Measurements from ENCODE around the gene TNKS1BP1.
"Not testable (repeated sequence)": the region's sequence is repeated elsewhere in the genome, so short reads cannot be mapped to it uniquely, and the experiment has no call there.

TNKS1BP1 gene

DNA sequence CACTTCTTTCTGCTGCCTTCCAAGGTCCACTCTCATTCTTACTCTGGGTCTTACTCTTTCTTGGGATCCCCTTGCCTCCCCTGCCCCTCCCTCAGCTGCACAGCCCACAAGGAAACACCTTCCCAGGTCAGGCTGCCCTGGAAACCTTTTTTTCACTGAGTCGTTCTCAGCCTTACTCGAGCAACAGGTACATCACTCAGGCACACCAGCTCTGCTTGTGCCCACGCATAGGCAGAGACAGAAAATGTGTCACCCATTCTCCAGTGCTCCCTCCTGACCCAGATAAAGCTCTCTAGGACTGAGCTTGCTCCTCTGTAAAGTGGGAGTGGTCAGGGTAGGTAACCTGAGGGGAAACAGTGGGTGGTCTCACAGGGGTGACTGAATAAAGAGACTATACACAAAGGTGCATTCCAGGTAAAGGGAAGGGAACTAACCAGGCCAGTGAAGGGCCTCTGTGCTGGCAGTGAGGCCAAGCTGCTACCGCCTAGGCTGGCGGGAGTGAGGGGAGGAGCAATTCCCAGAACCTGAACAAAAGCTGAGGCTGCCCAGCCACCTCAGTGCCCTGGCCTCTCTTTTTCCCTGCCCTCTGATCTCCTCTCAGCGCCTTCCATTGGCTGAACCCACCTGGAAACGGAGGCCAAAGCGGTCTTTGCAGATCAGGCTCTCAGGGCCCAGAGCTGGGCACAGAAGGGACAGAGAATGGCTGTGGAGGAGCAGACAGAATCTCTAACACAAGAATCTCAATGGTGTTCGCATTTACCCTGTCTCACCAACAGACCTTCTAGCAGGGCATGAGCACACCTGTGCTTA lies 40.3 kb upstream of the TNKS1BP1 start:
- H4K20me1 ChIP-seq (ENCODE audit: insufficient read depth, low read length), result no peaks in the 10 kb centered on the region
- no peaks in the 10 kb centered on the region for H3F3A ChIP-seq (ENCODE audit: insufficient read depth, low read length)
- H3K9me2 ChIP-seq (ENCODE audit: low read depth, low read length), result no peaks in the 10 kb centered on the region
- H3K36me3 ChIP-seq (ENCODE audit: insufficient read depth, low read length), result no peaks in the 10 kb centered on the region
- H3K4me2 ChIP-seq (ENCODE audit: low read length), result no peak overlapping the region
- no peaks in the 10 kb centered on the region for H3K79me2 ChIP-seq (ENCODE audit: insufficient read depth, low read length)
- H3K9me3 ChIP-seq (ENCODE audit: low read length), result no peaks in the 10 kb centered on the region
- no peaks in the 10 kb centered on the region for H3K27me3 ChIP-seq (ENCODE audit: insufficient read depth, low read length)
- no peak overlapping the region for H3K4me3 ChIP-seq (ENCODE audit: low read depth, low read length, poor library complexity, severe bottlenecking)
- TF ChIP-seq EZH2 (IDR thresholded peaks at IDR 0.05; ENCODE audit: borderline replicate concordance, low read length) (no peak), CTCF (IDR thresholded peaks at IDR 0.05; ENCODE audit: low read length) (no peak)
- no peak overlapping the region for H3K9ac ChIP-seq (ENCODE audit: low read length)
- no peak overlapping the region for H3K27ac ChIP-seq (ENCODE audit: low read depth, low read length, poor library complexity, severe bottlenecking)
- H2AFZ ChIP-seq (ENCODE audit: low read length), result no peak overlapping the region
- no peaks in the 10 kb centered on the region for H3K4me1 ChIP-seq (ENCODE audit: insufficient read depth, low read length, severe bottlenecking)

DNA sequence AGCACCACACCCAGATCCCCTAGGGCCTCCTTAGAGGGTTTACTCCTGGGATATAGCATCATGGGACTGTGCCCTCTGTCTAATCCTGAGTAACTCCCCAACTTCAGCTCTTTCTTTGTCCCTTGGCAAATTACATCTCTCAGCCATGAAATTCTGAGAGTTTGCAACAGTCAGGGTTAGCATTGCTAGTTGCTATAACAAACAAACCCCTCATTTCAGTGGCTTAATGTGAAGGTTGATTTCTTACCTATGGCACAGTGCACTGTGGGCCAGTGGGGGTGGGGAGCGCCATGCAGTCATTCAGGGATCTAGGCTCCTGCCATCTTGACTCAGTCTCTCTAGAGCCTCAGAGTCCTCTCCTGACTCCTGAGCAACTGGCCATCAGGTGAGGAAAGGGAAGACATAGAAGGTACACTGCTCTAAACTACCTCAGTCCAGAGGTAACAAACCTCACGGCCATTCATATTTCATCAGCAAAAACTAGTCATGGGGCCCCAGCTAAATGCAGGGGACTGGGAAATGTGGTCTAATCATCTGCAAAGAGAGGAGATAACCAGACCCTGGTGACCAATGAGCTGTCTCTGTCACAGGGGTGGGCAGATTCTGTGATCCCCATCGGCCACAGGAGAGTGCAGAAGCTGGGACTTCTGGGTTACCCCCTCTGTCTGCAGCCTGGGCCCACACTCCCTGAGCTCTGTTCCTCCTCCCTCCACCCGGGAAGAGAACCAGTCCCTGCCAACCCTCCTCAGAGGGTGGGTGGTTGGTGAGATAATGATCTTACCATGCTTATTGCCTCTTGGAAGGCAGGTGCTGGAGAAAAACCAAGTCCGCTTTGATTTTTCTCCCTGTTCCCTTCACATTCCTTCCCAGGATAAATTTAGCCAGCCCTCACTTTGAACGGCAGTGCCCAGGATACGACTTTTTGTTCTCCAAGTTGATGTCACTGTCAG lies 38.7 kb upstream of the TNKS1BP1 start:
- Histone ChIP-seq H4K20me1 (ENCODE audit: insufficient read depth, low read length) (no peaks in the 10 kb centered on the region), H3K9ac (ENCODE audit: low read length) (no peak overlapping the region), H3F3A (ENCODE audit: insufficient read depth, low read length) (no peaks in the 10 kb centered on the region), H3K27ac (ENCODE audit: low read depth, low read length, poor library complexity, severe bottlenecking) (no peak overlapping the region), H3K27me3 (ENCODE audit: insufficient read depth, low read length) (no peaks in the 10 kb centered on the region), H3K4me2 (ENCODE audit: low read length) (no peak overlapping the region), H3K9me3 (ENCODE audit: low read length) (no peaks in the 10 kb centered on the region), H3K9me2 (ENCODE audit: low read depth, low read length) (no peaks in the 10 kb centered on the region), H3K79me2 (ENCODE audit: insufficient read depth, low read length) (no peaks in the 10 kb centered on the region), H2AFZ (ENCODE audit: low read length) (no peak overlapping the region), H3K4me3 (ENCODE audit: low read depth, low read length, poor library complexity, severe bottlenecking) (no peak overlapping the region), H3K4me1 (ENCODE audit: insufficient read depth, low read length, severe bottlenecking) (no peaks in the 10 kb centered on the region), H3K36me3 (ENCODE audit: insufficient read depth, low read length) (no peaks in the 10 kb centered on the region)
- TF ChIP-seq EZH2 (IDR thresholded peaks at IDR 0.05; ENCODE audit: borderline replicate concordance, low read length), result no peak
- TF ChIP-seq CTCF (IDR thresholded peaks at IDR 0.05; ENCODE audit: low read length), result no peak

DNA sequence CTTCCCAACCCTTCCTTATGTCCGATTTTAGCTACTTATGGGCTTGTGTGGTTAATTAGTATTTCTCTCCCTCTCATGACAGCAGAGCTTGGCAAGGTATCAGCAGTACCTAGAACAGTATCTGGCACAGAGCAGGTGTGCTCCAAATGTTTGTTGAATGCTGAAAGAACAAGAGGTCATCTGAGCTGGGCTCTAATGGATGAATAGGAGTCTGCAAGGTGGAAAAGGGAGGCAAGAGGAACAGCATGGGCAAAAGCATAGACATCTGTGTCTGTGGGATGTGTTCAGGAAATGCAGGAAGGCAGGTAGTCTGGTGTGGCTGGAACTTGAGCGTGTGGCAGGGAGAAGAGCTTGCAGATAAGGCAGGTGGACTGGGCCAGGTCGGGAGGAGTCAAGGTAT lies 37.2 kb upstream of the TNKS1BP1 start:
- no peaks in the 10 kb centered on the region for H3K27me3 ChIP-seq (ENCODE audit: insufficient read depth, low read length)
- H3K79me2 ChIP-seq (ENCODE audit: insufficient read depth, low read length), result no peaks in the 10 kb centered on the region
- no peaks in the 10 kb centered on the region for H3F3A ChIP-seq (ENCODE audit: insufficient read depth, low read length)
- TF ChIP-seq CTCF (IDR thresholded peaks at IDR 0.05; ENCODE audit: low read length) (no peak), EZH2 (IDR thresholded peaks at IDR 0.05; ENCODE audit: borderline replicate concordance, low read length) (no peak)
- H4K20me1 ChIP-seq (ENCODE audit: insufficient read depth, low read length), result no peaks in the 10 kb centered on the region
- no peak overlapping the region for H3K4me2 ChIP-seq (ENCODE audit: low read length)
- H3K27ac ChIP-seq (ENCODE audit: low read depth, low read length, poor library complexity, severe bottlenecking), result no peak overlapping the region
- no peaks in the 10 kb centered on the region for H3K4me1 ChIP-seq (ENCODE audit: insufficient read depth, low read length, severe bottlenecking)
- H3K36me3 ChIP-seq (ENCODE audit: insufficient read depth, low read length), result no peaks in the 10 kb centered on the region
- no peak overlapping the region for H2AFZ ChIP-seq (ENCODE audit: low read length)
- H3K9ac ChIP-seq (ENCODE audit: low read length), result no peak overlapping the region
- no peak overlapping the region for H3K4me3 ChIP-seq (ENCODE audit: low read depth, low read length, poor library complexity, severe bottlenecking)
- H3K9me3 ChIP-seq (ENCODE audit: low read length), result no peaks in the 10 kb centered on the region
- H3K9me2 ChIP-seq (ENCODE audit: low read depth, low read length), result no peaks in the 10 kb centered on the region

- not testable (repeated sequence) for H2AFZ ChIP-seq (ENCODE audit: low read length); H3K27me3 ChIP-seq (ENCODE audit: insufficient read depth, low read length); H3F3A ChIP-seq (ENCODE audit: insufficient read depth, low read length); H3K27ac ChIP-seq (ENCODE audit: low read depth, low read length, poor library complexity, severe bottlenecking); H4K20me1 ChIP-seq (ENCODE audit: insufficient read depth, low read length); H3K79me2 ChIP-seq (ENCODE audit: insufficient read depth, low read length); H3K4me2 ChIP-seq (ENCODE audit: low read length); H3K36me3 ChIP-seq (ENCODE audit: insufficient read depth, low read length); H3K9ac ChIP-seq (ENCODE audit: low read length); H3K9me2 ChIP-seq (ENCODE audit: low read depth, low read length); H3K4me1 ChIP-seq (ENCODE audit: insufficient read depth, low read length, severe bottlenecking); H3K9me3 ChIP-seq (ENCODE audit: low read length); H3K4me3 ChIP-seq (ENCODE audit: low read depth, low read length, poor library complexity, severe bottlenecking)
Measured at GRCh38 chr11:57361420-57361819, 36.7 kb upstream of the TNKS1BP1 start.

Data from OCI-LY1 (cell line).